ENCODE data around the gene CTNND2. TPM values are rescaled to one million over a fixed set of nuclear protein-coding genes. Genes with fewer than 3 reads are reported as not detected.

The CTNND2 gene
- total and polyA plus RNA-seq, 10 of the 15 experiments (the other 5 are each of a cell fraction or from before 2014, with no cell fraction given) = 0.02 to 0.16 (median 0.04) TPM; not detected in 7

DNA sequence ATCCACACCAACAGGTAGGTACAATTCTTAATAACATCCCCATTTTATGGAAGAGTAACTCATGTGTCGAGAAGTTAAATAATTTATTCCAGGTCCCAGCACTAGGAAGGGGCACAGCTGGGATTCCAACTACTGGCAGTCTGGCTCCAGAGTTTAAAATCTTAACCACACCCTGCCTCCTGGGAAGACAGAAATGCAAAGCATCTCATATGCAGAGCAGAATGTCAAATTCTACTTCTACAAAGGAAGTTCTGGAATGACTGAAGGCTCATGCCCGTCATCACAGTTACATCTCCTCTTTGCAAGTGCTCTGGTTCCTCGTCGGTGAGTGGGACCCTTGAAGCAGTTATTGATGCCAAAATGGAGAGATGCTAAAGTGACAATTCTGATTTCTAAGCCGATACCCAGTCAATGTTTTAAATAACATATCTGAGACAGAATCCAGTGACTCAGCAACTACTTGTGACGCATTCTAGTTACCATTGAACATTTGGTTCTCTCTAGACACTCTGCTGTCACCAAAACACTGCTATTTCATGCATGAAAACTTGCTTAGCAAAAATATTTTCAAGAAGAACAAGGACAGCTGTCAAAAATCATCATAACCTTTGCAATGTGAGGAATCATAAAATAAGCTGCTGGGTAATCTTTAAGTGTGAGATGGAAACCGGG is 412.7 kb downstream of the CTNND2 start (continued):
- TF ChIP-seq, protein P1, sequence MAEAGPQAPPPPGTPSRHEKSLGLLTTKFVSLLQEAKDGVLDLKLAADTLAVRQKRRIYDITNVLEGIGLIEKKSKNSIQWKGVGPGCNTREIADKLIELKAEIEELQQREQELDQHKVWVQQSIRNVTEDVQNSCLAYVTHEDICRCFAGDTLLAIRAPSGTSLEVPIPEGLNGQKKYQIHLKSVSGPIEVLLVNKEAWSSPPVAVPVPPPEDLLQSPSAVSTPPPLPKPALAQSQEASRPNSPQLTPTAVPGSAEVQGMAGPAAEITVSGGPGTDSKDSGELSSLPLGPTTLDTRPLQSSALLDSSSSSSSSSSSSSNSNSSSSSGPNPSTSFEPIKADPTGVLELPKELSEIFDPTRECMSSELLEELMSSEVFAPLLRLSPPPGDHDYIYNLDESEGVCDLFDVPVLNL (IDR thresholded peaks at IDR 0.05; ENCODE audit: low read depth, low read length) = no peak
- TF ChIP-seq, protein P2, sequence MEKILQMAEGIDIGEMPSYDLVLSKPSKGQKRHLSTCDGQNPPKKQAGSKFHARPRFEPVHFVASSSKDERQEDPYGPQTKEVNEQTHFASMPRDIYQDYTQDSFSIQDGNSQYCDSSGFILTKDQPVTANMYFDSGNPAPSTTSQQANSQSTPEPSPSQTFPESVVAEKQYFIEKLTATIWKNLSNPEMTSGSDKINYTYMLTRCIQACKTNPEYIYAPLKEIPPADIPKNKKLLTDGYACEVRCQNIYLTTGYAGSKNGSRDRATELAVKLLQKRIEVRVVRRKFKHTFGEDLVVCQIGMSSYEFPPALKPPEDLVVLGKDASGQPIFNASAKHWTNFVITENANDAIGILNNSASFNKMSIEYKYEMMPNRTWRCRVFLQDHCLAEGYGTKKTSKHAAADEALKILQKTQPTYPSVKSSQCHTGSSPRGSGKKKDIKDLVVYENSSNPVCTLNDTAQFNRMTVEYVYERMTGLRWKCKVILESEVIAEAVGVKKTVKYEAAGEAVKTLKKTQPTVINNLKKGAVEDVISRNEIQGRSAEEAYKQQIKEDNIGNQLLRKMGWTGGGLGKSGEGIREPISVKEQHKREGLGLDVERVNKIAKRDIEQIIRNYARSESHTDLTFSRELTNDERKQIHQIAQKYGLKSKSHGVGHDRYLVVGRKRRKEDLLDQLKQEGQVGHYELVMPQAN (conservative IDR thresholded peaks at IDR 0.05) = no peak
- TF ChIP-seq CHD2 (IDR thresholded peaks at IDR 0.05; ENCODE audit: borderline replicate concordance, low read depth, low read length) (no peak), RAD21 (IDR thresholded peaks at IDR 0.05; ENCODE audit: insufficient read depth, low read depth, low read length) (no peak), FOXK2 (IDR thresholded peaks at IDR 0.05) (no peak)
- TF ChIP-seq, protein P3, sequence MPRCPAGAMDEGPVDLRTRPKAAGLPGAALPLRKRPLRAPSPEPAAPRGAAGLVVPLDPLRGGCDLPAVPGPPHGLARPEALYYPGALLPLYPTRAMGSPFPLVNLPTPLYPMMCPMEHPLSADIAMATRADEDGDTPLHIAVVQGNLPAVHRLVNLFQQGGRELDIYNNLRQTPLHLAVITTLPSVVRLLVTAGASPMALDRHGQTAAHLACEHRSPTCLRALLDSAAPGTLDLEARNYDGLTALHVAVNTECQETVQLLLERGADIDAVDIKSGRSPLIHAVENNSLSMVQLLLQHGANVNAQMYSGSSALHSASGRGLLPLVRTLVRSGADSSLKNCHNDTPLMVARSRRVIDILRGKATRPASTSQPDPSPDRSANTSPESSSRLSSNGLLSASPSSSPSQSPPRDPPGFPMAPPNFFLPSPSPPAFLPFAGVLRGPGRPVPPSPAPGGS (IDR thresholded peaks at IDR 0.05; ENCODE audit: borderline replicate concordance, insufficient read depth, low read depth, low read length, poor library complexity, severe bottlenecking) = no peak

DNA sequence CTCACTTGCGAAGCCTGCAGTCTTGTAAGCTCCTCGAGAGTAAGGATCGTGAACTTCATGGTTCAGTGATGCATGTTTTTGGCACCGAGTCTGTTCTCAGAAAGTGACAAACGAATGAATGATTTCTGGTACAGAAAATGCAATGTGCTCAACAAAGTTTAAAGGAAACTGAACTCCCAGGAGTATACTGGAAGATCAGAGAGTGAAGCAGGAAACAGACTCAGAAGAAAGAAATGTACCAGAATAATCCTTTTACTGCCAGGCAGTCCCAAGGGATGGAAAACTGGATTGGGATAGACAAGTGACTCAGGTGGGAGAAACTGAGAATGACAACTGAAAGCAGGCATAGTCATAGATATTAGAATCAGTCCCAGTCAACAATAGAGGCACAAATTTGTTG is 420.6 kb downstream of the CTNND2 start:
- Histone ChIP-seq H3K4me2 (ENCODE audit: control insufficient read depth, insufficient read depth) (no peak overlapping the region), H3K9ac (ENCODE audit: control insufficient read depth, insufficient read depth, low read length) (no peak overlapping the region), H3K9me3 (replicated peaks; ENCODE audit: control insufficient read depth, insufficient read depth, low read length) (no peaks in the 10 kb centered on the region), H2AFZ (ENCODE audit: control insufficient read depth, low read depth, low read length) (no peak overlapping the region), H3K4me1 (ENCODE audit: control insufficient read depth, insufficient read depth, low read length) (no peaks in the 10 kb centered on the region), H4K20me1 (ENCODE audit: control insufficient read depth, insufficient read depth) (no peaks in the 10 kb centered on the region), H3K79me2 (ENCODE audit: control insufficient read depth, insufficient read depth, low read length) (no peaks in the 10 kb centered on the region), H3K36me3 (ENCODE audit: control insufficient read depth in 2 of 2, insufficient read depth in 2 of 2, low read length in 1 of 2) (no peaks in the 10 kb centered on the region), H3K27ac (ENCODE audit: control insufficient read depth, insufficient read depth) (no peak overlapping the region), H3K4me3 (no peak overlapping the region), H3K27me3 (replicated peaks in 1 of 2; ENCODE audit: control insufficient read depth in 2 of 2, insufficient read depth in 2 of 2, low read length in 1 of 2) (no peaks in the 10 kb centered on the region)
- no peak for ATAC-seq
- FAIRE-seq = no peak
- intact Hi-C loops (cut with micrococcal nuclease; ENCODE audit: unreplicated experiment) = no loop called here
- TF ChIP-seq BRCA1 (IDR thresholded peaks at IDR 0.05; ENCODE audit: low read depth, low read length) = no peak
- 1% methylated on average over 5 of the region's 5 CpGs for WGBS (ENCODE audit: insufficient coverage, insufficient replicate concordance, low lambda C conversion rate, missing lambda C conversion rate)
- no TSS peak for BruUV-seq (replicated peaks)
- SMC1A ChIA-PET (ENCODE audit: uncharacterized antibody, unreplicated experiment) = no interaction called here
- RAD21 ChIA-PET (ENCODE audit: unreplicated experiment) = no interaction called here
- in situ Hi-C loops (cut with MboI) = no loop called here
- CTCF ChIA-PET = no interaction called here
- POLR2A ChIA-PET = no interaction called here
- no peak for DNase-seq (ENCODE audit: low read depth, low spot score)

All from GM12878 (cell line).